HG02970 (cell line): ENCODE data around the gene FHOD1.
A peak's percentile ranks its signal among the peaks of the same experiment; 100 is the strongest.

Experiments used
- ATAC-seq: cut with Tn5 transposase; IDR thresholded peaks from one replicate; pipeline ENCODE4 v1.9.1; 2021; ENCODE audit warnings: mild to moderate bottlenecking, moderate library complexity, moderate number of reproducible peaks; ENCODE audit not compliant: unreplicated experiment, low FRiP score

The FHOD1 gene

DNA sequence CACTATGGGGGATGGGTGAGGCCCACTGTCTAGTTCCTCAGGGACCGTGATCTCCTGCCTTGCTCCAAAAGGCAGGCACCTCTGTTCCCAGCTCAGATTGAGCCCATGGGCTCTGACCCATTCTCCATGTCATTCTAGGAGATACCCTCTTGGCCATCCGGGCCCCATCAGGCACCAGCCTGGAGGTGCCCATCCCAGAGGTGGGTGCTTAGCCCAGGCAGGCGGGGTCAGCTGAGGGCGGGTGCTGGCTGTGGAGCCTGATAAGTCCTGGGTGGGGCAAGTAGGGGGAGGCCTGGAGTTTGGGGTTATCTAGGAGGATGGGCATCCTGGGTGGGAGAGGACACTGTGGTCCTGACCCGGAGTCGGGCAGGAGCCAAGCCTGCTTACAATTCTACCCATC, 53.0 kb downstream of the FHOD1 start:
- ATAC-seq = no peak

GRCh38 chr16:67193536-67193935, 53.7 kb downstream of the FHOD1 start:
- no peak for ATAC-seq

GRCh38 chr16:67192781-67193361, 54.4 kb downstream of the FHOD1 start:
- ATAC-seq = no peak

- ATAC-seq = peak; percentile 79
Measured at GRCh38 chr16:67191995-67192681, 55.1 kb downstream of the FHOD1 start, which contains the start of gene E2F4. Gene E2F4, plus strand, starts transcription at chr16:67192155. Its CDS starts 73 bp downstream, at chr16:67192228.

DNA sequence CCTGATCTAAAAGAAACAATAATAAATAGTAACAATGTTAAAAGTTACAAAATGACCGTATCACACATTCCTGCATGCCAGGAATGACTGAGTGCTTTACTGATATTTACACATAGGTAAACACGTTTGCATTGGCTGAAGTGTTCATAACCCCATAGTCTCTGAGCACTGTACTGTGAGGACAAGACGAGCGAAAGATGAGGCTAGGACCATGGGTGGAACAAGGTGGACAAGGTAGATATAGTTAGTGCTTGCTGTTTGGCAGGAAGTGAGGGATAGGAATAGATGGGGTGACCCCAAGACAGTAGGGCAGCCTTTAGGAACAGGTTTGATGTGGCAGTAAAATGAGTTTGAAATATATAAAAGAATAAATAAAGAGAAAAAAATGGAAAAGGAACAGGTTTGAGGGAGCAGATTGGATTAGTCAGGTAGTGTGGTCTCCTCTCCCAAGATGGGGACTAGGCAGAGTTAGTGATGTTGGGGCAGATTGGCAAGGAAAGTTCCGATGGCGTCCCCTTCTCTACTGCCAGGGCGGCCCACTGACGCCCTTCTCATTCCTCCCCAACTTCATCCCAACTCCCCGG, 55.8 kb downstream of the FHOD1 start:
- no peak for ATAC-seq

- ATAC-seq = no peak
Measured at GRCh38 chr16:67190448-67191399, 56.6 kb downstream of the FHOD1 start.

DNA sequence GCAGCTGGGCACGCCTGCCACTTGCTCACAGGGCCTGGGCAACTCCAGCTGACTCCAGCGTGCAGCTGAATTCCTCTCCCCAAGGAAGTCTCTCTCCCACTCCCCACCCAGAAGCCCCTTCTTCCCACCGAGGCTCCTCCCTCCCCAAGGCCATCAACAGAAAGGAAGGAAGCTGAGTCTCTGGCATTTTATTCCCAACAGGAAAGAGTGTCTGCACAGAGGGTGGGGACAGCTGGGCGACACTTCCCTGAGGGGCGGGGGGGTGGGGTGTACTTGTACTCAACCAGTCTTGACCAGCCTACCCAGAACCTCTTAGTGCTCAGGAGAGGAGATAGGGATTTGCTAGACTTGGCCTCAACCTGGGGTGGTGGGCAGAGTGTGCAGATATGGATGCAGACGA, 57.2 kb downstream of the FHOD1 start, which contains the start of gene EXOC3L1:
EXOC3L1 (minus strand) TSS at position 96 of the 400 bp plus-strand sequence. CDS start 460 bp downstream, outside the sequence.
- no peak for ATAC-seq

DNA sequence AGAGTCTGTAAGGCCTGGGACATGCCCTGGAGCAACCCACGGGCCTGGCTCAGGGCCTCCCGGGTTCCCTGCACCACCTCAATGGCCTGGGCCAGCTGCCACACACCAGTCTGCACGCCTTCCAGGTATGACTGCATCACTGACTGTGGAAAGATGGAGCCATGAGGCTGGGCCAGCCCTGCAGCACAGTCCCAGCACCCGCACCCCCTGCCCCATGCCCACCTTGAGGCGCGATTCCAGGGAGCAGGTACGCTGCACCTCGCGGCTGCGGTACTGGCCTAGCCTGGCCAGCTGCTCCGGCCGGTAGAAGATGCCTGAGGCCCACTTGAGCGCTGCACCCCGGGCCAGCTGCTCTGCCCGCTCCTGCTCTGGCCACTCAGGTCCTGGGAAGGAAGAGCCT, 58.5 kb downstream of the FHOD1 start:
- ATAC-seq = no peak

DNA sequence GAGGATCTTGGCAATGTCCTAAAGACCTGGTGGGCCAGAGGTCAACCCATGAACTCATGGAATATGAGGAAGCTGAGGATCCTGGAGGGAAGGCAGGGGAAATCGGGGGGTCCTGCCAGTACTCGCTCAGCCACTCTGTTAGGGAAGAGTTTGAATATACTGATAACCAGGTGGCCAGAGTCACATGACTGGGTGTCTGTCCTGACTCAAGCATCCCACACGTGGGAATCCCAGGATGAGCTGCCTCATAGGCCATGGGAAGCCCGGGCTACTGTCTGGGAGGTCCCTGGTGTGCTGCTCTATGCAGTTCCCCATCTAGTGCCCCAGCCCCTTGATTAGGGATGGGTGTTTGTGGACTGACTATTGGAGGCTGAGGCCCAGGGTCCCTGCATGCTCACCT, 59.0 kb downstream of the FHOD1 start:
- no peak for ATAC-seq

DNA sequence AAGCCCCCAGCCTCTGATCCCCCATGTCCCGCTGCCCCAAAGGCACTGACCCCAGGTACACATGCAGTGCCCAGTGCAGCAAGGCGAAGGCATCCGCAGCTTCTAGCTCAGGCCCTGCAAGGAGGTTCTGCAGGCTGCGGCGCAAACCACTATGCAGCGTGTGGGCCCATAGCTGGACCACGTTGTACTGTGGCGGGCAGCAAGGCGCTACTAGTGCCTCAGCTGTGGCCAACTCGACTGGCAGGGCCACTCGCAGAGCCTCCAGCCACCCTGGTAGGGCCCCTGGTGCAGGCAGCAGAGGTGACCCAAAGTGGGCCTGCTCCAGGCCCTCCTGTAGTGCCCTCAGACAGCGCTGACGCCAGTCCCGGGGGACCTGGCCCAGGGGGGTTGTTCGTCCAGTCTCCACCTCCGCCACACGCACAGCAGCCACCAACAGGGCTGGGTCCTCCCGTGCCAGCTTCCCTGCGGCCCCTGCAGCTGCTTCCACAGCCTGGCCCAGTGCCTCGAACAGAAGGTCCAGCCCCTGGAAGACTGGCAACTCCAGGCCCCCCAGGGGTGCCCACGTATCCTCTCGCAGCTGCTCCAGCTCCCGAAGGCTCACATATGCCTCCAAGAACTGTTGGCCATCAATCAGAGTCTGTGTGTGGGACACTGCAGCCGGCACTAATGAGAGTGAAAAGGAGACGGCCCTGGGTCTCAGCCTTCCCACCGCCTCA, 59.9 kb downstream of the FHOD1 start:
- ATAC-seq = no peak

DNA sequence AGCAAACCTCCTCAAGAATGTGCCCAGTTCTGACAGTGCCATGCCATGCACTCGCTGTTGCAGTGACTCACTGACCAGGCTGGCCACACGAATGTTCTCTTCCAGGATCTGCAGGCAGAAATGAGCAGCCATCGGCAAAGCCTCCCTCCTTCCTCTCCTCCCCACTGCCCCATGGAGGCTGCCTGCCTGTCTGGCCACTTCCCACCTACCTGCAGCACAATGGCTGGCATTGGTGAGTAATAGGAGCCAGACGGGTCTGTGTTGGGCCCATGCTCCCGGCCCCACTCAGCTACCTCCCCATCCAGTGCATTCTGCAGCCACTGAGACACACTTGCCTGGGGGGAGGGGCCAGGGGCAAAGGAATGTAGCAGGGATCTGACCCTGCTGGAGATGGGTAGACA, 60.7 kb downstream of the FHOD1 start:
- no peak for ATAC-seq

DNA sequence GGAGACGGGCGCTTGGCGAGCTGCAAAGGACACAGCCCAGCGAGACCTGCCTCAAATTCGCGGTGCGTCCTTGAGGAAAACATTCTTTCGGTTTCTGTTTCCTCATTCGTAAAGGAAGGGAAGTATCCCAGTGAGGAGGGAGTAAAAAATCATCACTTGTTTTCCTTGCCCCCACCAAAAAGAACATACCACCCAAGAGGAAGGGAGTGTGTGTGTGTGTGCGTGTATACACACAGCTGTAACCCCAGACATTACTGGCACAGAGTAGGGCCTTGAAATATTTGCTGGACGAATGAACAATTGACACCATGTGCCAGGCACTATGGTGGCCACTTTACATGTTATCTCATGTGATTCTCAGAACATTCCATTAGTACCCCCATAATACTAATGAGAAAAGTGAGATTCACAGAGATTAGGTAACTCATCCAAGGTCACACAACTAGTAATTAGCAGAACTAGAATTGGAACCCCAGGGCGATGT, 61.6 kb downstream of the FHOD1 start:
- no peak for ATAC-seq

- no peak for ATAC-seq
Measured at GRCh38 chr16:67184995-67185650, 62.2 kb downstream of the FHOD1 start.

DNA sequence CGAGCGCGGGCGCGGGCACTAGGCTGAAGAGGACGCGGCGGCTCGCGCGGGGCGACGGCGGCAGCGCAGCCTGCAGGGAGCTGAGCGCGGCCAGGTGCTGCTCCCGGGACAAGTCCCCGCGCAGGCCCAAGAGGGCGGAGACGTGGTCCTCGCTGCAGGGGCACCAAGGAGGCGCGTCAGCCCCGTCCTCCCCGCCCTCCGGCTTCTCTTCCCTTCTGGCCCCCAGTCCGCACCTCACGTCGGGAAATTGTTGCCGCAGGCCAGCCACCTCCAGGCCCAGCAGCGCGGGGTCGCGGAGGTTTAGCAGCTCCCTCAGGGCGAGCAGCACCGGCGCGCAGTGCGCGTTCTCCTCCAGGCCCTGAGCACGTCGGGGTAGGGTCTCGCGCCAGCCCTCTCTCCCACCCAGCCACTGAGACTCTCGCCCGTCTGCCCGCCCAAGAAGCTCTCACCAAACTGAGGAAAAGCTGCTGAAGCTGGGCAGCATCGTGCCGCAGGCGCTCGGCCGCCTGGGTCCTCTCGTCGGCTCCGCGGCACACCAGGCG, 62.8 kb downstream of the FHOD1 start:
- peak; percentile 3 for ATAC-seq

DNA sequence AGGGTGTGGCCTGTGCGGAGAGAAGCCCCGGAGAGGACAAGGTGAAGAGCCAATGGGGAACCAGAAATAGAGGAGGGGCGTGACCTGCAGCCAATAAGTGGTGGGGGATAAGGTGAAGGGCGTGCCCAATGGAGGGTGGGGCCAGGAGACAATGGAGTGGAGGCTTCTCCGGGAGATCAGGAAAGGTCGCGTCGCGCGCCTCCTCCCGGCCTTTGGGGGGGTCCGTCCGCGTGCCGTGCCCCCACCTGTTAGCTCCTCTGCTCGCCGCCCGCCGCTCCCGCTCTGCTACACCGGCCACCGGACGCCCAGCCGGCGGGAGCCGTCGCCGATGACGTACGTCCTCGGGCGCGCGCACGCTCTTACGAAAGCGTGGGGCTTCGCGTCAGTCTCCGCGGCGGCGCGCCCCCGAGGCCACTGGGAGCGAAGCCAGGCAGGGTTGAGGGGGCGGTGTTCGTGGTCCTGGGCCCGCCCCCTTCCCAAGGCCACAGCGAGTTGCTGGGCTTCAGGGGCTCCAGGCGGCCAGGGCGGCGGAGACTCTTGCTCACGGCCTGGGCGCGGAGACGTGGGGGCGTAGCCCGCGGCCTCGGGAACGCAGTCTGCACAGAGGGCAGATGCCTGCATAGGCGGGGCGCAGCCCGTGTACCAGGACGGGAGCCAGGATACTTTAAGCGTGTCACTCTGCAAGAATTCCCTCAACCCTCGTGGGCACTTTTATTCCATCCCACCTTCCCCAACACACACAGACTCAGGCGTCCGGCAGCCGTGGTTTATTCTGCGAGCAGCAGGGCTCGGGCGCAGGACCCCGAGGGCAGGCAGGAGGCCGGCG, 63.4 kb downstream of the FHOD1 start, which contains the start of gene MATCAP1:
MATCAP1 (minus strand) TSS at position 337 of the 826 bp plus-strand sequence. CDS start 3,353 bp downstream, outside the sequence.
- peak; percentile 88 for ATAC-seq

DNA sequence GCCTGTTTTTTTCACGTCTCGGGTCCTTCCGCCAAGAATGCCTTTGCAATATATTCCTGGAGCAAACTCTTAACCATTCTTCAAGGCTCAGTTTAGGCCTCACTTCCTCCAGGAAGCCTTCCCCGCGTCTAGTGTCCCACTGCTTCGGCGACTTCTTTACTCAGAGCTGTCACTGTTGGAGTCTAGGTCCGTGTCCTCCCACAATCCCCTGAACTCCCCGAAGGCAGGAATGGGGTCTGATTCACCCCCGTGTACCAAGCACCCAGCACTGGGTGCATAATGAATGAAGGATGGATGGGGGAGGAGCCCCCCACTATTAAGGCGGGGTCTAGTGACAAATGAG, 64.0 kb downstream of the FHOD1 start:
- no peak for ATAC-seq

- ATAC-seq = no peak
Measured at GRCh38 chr16:67182288-67182687, 65.0 kb downstream of the FHOD1 start.

DNA sequence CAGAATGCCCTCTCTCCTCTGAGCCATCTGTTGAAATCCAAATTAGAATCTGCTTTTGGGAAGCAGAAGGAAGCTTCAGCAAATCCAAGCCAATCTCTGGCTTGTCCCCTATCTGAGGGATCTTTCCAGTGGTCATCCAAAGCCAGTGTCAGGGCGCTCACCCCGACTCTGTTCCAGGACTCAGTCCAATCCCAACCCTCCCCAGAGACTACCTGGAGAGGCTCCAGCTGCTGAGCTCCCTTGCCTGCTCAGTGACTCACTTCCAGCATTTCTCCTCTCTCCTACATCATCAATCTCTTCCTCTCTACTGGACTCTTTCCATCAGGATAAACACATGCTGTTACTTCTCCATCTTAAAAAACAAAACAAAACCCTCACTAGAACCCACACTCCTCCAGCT, 65.9 kb downstream of the FHOD1 start:
- ATAC-seq = no peak
